HL-60 (cell line): ENCODE measurements around the gene CNGA1.

ENCODE experiments used
- DNase-seq, 2 experiments: peaks; one replicate each; pipeline ENCODE4 v3.0.0-alpha.2; 2010 to 2020; ENCODE audit warnings: low read depth in 1 of 2, low spot score in 1 of 2
- H3K27ac ChIP-seq: fragments of 250-450 bp; sonication (Bioruptor Pico); replicated peaks from 2 replicates; pipeline ENCODE4 v1.5.1; 2020; ENCODE audit warnings: mild to moderate bottlenecking, moderate library complexity
- H3K27me3 ChIP-seq: fragments of 250-450 bp; sonication (Bioruptor Pico); 2 replicates; pipeline ENCODE4 v1.5.1; 2021; ENCODE audit warnings: mild to moderate bottlenecking, moderate library complexity; ENCODE audit not compliant: insufficient read depth, poor library complexity, severe bottlenecking
- H3K4me3 ChIP-seq: replicated peaks from 2 replicates; pipeline ENCODE4 v1.5.1; 2011; ENCODE audit warnings: mild to moderate bottlenecking, control low read depth, low read length; ENCODE audit not compliant: insufficient read depth
- GABPA ChIP-seq: IDR thresholded peaks from 2 replicates; pipeline ENCODE4 v1.6.1; 2012; ENCODE audit warnings: low read depth
- POLR2AphosphoS5 ChIP-seq: IDR thresholded peaks from 2 replicates; pipeline ENCODE4 v1.6.1; 2012; ENCODE audit warnings: low read depth
- SPI1 ChIP-seq: IDR thresholded peaks from 2 replicates; pipeline ENCODE4 v1.6.1; 2012; ENCODE audit warnings: low read depth, mild to moderate bottlenecking, borderline replicate concordance
- TF ChIP-seq, protein P1 (sequence below): IDR thresholded peaks from 2 replicates; pipeline ENCODE4 v1.6.1; 2012; ENCODE audit warnings: low read depth; ENCODE audit not compliant: insufficient replicate concordance
- TF ChIP-seq, protein P2 (sequence below): IDR thresholded peaks from one replicate; pipeline ENCODE4 v1.5.1; 2011; ENCODE audit warnings: low read length, control low read depth, inconsistent platforms; ENCODE audit not compliant: insufficient read depth

Gene CNGA1

DNA sequence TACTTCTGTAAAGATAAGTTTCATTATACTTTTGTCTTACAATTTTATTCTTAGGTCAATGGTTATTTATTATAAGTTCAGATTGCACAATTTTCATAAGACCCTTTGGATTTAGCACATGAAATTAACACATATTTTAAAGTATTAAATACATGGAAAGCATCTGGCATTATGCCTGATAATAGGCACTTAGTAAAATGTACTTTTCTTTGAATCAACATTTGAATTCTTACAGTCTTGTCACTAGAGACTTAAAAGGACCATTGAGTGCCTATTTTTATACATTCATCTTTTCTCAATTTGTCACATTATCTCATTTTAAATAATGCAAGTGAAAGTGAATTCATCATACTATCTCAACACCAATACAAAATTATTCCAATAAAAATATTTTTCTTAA lies 23.1 kb upstream of the CNGA1 start:
- no peak for DNase-seq
- TF ChIP-seq SPI1: no peak
- TF ChIP-seq, protein P1, sequence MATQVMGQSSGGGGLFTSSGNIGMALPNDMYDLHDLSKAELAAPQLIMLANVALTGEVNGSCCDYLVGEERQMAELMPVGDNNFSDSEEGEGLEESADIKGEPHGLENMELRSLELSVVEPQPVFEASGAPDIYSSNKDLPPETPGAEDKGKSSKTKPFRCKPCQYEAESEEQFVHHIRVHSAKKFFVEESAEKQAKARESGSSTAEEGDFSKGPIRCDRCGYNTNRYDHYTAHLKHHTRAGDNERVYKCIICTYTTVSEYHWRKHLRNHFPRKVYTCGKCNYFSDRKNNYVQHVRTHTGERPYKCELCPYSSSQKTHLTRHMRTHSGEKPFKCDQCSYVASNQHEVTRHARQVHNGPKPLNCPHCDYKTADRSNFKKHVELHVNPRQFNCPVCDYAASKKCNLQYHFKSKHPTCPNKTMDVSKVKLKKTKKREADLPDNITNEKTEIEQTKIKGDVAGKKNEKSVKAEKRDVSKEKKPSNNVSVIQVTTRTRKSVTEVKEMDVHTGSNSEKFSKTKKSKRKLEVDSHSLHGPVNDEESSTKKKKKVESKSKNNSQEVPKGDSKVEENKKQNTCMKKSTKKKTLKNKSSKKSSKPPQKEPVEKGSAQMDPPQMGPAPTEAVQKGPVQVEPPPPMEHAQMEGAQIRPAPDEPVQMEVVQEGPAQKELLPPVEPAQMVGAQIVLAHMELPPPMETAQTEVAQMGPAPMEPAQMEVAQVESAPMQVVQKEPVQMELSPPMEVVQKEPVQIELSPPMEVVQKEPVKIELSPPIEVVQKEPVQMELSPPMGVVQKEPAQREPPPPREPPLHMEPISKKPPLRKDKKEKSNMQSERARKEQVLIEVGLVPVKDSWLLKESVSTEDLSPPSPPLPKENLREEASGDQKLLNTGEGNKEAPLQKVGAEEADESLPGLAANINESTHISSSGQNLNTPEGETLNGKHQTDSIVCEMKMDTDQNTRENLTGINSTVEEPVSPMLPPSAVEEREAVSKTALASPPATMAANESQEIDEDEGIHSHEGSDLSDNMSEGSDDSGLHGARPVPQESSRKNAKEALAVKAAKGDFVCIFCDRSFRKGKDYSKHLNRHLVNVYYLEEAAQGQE: no peak
- no peak for TF ChIP-seq POLR2AphosphoS5
- TF ChIP-seq GABPA: no peak
- TF ChIP-seq, protein P2, sequence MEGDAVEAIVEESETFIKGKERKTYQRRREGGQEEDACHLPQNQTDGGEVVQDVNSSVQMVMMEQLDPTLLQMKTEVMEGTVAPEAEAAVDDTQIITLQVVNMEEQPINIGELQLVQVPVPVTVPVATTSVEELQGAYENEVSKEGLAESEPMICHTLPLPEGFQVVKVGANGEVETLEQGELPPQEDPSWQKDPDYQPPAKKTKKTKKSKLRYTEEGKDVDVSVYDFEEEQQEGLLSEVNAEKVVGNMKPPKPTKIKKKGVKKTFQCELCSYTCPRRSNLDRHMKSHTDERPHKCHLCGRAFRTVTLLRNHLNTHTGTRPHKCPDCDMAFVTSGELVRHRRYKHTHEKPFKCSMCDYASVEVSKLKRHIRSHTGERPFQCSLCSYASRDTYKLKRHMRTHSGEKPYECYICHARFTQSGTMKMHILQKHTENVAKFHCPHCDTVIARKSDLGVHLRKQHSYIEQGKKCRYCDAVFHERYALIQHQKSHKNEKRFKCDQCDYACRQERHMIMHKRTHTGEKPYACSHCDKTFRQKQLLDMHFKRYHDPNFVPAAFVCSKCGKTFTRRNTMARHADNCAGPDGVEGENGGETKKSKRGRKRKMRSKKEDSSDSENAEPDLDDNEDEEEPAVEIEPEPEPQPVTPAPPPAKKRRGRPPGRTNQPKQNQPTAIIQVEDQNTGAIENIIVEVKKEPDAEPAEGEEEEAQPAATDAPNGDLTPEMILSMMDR: no peak
- H3K27me3 ChIP-seq: no peaks in the 10 kb centered on the region
- no peak overlapping the region for H3K27ac ChIP-seq
- H3K4me3 ChIP-seq: no peak overlapping the region

DNA sequence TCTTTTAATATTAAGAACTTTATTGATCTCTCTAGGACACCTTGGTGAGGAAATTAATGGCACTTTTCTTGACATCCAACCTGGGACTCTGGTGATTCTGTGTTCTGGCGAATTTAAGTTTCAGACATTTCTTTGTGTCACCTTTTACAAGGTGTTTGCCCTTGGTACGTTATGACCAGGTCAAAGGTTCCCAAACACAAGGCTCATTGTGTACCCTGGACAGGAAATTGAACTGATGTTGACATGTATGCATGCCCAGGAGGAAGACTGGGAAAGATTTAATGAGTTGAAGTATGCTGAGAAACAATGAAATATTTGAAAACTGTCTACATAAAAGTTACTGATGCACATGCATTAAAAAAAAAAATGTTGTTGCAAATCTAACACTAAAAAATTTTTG lies 22.2 kb upstream of the CNGA1 start:
- no peak for TF ChIP-seq SPI1
- no peak for TF ChIP-seq POLR2AphosphoS5
- TF ChIP-seq, protein P1: no peak
- no peak for TF ChIP-seq GABPA
- TF ChIP-seq, protein P2: no peak
- Histone ChIP-seq H3K27me3 (no peaks in the 10 kb centered on the region), H3K4me3 (no peak overlapping the region), H3K27ac (no peak overlapping the region)
- DNase-seq: no peak

DNA sequence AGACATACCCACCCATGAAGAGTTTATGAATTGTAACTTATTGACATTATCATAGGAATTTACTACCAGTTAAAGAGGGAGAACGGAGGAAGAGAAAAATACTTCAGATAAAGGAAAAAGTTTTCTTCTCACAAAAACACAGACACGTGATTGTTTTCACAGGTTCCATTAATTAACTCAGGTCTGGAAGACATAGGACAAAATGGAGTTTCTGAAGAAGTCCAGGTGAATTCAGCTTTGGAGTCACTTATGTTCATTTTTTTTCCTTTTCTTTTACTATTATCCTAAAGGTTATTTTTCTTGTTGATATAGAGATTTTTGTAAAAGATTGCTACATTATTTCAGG lies 20.6 kb upstream of the CNGA1 start:
- H3K27me3 ChIP-seq: no peaks in the 10 kb centered on the region
- H3K27ac ChIP-seq: peak overlapping the region; percentile 56
- H3K4me3 ChIP-seq: no peak overlapping the region
- DNase-seq: no peak
- TF ChIP-seq GABPA (no peak), POLR2AphosphoS5 (no peak), SPI1 (no peak)
- TF ChIP-seq, protein P1: no peak
